Dermis microvascular lymphatic vessel endothelial cell (primary cell): ENCODE measurements around the gene LPP. TPM values are rescaled to one million over a fixed set of nuclear protein-coding genes. Genes with fewer than 3 reads are reported as not detected.
A peak's percentile ranks its signal among the peaks of the same experiment; 100 is the strongest.

ENCODE experiments used
- DNase-seq, 2 donors: peaks; one replicate each; pipeline versions ENCODE4 v3.0.0 to v3.0.0-alpha.2; 2010; ENCODE audit warnings: low read depth in 2 of 2
- total RNA-seq: library from RNA; depleted of rRNA; stranded (reverse); fragments of >200 nt; gene quantifications from 2 replicates; pipeline ENCODE4 v1.2.1, GENCODE V29; 2014

Gene LPP
- total RNA-seq, 1 donor from 2014 or later, result 23.1 TPM

DNA sequence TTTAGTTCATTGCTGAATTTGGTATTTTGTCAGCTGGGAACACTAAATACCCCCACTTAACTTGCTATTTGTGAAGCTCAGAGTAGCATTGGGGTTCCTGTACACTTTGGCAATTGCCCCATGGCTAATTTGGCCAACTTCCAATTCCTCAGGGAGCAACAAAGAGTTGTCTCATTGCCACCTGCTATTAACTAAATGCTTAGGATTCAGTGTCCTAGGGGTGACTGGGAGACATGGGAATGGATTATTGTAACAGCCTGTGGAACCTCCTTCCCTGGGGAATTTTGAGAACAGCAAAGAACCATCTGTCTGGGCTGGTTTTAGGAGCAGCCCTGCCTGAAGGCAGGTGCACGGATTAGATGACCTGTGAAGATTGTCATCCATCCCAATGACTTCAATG is 580.4 kb downstream of the LPP start:
- peak in 1 of 2 donors; percentile 29 for DNase-seq

DNA sequence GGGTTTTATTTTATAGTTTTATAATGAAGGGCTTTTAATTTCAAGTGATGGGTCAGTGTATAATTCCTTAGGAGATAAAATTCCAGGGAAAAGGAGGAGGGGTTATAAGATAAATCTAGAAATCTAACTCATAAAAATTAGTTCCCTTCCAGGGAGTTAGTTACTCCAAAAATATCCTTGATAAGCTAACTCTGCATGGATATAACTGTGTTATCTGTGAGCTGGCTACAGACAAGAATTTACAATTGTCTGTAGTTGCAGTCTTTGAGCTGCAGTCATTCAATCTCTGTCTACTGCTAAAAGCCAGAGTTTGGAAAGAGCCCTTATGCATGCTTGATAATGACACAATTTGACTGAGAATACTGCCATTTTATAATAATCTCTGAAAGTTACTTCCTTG is 585.6 kb downstream of the LPP start:
- no peak for DNase-seq

DNA sequence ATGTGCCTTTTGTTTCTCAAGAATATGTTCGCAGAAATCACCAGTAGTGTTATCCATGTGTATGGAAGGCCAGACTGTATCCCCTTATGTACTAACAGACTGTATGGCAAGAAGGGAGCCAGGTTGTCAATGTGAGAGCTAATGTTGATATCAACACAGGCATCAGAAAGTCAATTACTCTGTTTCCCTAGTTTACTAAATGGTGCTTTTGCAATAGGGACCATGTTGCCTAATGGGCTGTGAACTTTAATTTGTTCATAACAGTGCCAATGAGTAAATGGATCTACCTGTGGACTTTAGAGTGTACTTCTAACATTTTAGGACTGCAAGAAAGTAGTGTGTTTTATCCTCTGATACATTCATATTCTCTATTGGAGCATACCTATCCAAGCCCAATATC is 586.1 kb downstream of the LPP start:
- no peak for DNase-seq

DNA sequence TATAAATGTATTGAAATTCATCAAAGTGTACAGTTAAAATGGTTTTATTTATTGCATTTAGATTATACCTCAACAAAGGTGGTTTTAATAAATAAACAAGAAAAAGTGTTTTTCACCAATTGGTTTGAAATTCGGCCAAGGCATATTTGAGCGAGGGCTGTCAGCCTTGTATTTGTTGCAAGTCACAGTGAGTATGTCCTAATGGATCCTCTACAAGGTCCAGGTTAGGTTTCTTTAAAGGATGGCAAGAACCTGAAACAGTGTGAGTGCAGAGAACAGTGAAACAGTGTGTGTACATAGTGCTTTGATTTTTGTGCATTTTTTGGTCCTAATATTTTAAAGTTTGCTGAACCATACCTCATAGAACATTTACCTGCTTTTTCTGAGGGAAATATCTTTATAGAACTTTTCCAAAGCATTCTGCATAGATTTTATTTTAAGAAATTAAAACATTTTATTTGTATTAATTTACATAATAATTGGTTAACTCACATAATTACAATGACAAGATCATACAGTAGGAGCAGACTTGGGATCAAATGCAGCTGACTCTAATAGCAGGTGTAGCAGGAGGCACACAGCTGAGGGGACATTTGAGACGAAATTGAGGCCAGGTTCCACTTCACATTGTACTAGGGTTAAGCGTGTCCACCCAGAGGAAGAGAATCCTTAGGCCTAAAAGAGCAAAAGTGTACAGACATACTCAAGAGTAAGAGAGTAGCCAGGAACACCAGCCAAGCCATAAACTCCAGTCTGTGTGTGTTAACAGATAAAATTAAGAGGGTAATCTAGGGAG is 589.0 kb downstream of the LPP start:
- DNase-seq, result no peak

DNA sequence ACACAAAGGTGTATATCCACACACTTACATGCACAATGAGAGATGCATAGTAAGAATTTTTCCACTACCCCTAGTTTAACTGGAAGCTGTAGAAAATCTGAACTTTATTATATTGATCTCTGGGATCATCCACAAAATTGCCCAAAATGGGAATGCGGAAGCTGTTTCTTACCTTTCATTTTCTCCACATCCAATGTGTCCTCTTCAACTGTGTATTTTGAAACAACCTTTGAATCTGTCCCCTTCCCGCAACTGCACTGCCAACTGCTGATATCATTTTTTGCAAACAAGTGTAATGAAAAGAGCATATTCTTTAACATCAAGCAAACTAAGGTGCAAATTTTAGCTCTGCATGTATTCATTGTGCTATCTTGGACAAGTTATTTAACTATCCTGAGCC is 590.2 kb downstream of the LPP start:
- DNase-seq, result no peak

DNA sequence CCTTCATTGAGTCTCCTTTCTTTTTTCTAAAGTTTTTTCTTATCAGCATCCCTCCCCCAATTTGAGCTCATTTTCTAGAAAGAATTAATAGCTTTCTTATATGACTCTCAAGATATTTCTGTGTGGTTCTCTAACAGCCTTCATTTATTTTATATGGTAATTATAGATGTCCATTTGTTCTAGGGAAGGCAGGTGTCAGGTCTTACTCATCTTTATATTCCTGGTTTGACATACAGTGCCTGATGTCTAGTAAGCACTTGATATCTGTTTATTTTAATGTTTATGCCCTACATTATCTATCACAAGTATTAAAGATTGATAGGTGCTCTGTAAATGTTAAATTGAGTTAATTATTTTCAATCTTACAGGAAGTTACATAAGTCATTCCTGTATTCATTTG is 591.1 kb downstream of the LPP start:
- DNase-seq, result no peak

DNA sequence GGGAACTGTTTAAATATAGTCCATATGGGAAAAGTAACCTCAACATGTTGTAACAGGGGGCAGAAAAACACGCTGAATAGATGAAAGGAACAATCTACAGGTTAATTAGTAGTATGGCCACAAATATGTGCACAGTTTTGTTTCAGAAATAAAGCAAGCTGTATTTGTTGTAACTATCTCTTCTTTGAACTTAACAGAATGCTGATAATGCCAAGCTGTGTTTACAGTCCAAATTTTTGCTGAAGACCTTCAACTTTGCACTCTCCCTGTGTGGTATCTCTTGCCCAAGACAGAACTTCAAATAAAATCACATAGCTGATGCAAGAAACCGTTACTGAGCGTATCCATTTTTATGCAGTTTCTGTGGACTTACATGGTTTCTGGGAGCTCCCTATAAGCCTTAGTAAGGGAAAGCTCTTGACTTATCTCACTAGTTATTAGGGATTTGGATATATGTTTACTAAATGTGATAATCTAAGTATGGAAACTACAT is 592.4 kb downstream of the LPP start:
- no peak for DNase-seq

DNA sequence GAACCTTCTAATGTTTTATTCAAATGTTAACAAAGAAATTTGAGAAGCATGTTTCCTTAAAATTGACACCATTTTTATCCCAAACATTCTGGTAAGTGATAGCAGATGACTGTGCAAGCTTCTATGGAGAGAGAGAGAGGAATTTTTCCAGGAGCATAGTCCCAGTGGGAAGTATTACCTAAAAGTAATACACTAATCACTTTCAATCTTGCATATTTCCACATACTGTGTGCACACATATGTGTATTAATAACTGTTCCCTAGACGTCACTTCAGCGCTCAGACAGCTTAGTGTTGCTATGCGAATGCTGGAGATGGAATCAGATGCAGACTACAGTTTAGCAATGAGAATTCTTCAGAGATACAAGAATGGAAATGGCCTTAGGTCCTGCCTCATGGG is 593.5 kb downstream of the LPP start:
- DNase-seq, result no peak

DNA sequence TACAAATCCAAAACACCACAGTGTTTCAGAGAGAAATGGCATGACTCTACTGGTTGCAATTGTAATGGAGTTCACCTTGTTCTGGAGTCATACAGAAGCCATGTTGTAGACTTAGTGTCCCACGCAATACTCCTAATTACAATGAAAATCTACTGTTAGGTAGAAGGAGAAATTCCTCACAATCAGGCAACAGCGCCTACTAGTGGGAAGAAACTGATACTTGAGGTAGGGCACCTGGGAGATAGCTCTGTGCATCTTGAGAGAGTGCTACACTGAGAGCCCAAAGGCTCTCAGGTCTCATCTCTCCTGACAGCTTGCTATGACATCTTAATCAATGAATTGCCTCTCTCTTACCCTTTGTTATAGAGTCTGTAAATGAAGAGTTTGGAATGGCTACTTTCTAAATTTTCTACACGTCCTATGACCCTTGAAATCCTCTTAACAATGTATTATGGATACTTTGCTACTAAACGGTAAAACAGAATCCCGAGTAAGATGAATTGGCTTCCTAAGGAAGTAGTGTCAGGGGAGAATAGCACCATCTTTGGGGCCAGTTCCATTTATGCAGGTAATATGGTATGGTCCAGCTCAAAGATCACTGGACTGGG is 595.2 kb downstream of the LPP start:
- DNase-seq, result peak in 1 of 2 donors; percentile 10

DNA sequence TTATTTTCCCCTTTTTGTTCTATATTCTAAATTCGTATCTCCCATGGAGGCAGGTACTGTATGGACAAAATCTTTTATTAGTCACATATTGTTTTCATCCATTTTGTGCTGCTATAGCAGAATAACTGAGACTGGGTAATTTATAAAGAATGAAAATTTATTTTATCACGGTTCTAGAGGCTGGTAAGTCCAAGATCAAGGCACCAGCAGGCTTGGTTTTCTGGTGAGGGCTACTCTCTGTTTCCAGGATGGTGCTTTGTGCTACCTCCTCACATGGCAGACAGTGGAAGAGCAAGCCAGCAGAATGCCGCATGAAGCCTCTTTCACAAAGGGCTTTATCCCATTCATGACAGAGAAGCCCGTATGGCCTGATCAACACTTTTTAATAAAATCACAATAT is 595.9 kb downstream of the LPP start:
- DNase-seq, result no peak

DNA sequence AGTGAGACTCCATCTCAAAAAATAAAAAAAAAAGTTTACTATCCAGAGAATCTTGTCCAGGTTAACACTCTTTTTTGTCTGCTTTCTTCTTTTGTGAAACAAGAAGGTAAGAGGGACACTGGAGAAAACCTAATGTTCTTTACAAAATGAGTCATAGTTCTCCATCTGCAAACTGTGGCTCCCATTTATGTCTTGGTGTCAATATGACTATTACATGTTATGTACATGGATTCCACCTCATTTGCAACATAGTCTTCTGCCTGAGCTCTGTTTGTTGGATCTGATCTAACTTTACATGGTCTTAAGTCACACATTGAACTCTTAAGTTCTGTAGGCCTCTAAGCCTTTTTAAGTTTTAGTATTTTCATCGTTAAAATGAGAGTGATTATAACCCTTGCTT is 596.7 kb downstream of the LPP start:
- DNase-seq, result no peak

DNA sequence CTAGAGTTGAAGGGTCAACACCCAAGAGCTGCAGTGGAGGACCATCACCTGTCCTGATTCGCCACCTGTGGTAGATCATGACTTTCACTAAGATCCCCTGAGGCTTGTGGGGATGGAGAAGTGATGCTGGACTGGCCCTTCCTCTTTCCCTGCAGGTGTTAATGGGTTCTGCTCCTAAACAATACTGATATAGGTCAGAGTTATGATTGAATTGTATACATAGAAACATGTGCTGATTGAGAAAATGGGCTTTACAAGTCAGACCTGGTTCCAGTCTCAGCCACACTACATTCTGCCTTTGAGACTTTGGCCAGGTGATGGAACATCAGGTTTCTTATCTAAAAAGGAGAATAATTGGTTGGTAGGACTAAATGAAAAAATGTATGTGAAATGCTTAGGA is 598.9 kb downstream of the LPP start:
- DNase-seq, result no peak

DNA sequence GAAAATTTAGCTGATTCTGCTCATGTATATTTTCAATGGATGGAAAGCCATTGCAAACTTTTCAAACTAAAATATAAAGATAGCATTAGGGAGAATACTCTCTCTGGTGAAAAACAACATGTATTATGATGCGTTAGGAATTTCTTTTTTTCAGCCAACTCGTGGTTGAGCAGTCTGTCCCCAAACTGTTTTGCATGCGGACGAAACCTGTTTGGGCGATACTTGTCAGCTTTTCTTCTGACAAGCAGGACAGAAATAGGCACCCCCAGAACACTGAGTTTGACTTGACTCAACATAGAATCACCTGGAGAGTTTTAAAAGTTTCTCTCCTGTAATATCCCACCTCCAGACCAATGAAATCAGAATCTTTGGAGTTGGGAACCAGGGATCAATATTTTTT is 600.3 kb downstream of the LPP start:
- no peak for DNase-seq

DNA sequence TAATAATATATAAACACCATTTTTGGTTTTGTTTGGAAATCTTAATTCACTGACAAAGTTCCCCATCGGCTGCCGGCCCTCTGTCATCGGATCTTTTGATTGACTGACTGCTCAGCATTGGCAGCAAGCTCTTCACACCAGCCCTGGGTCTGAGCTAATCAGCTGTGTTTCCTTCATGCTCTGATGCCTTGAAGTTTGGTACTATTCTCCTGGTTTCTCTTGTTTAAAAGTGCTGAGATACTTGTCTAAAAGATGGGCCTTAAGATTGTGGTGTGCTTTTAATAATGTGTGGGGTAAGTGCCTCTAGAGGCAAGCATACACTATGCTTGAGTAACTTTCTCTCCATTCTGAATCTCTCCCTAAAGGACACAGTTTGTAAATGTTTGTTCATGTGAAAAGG is 602.3 kb downstream of the LPP start:
- no peak for DNase-seq

DNA sequence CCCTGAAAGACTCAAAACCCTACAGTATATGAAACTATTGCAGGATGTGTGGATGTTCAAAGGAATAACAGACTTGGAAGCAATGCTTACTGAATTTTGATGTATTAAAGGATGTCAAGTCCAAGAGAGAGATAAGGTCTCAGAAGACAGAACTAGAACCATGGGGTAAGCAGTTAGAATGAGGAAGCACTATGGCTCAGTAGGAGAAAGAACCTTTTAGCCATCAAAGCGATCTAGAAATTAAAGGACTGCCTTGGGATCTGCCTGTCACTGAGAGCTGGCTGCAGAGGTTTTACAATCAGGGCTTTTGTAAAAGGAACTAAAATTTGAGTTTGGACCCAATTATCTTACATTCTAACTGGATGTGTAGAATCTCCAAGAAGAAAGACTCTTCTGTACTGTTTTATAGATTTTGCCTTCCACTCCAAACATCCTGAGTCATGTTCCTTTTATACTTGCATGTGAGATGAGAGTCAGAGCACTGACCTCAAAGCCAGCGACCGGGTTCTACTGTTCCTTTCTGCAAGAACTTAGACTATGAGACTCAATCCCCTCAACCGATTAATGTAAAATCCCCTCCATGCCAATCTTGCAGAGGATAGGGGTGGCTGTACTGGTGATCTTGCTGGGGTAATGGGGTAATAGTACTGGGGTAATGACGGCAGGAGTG is 605.5 kb downstream of the LPP start:
- no peak for DNase-seq

DNA sequence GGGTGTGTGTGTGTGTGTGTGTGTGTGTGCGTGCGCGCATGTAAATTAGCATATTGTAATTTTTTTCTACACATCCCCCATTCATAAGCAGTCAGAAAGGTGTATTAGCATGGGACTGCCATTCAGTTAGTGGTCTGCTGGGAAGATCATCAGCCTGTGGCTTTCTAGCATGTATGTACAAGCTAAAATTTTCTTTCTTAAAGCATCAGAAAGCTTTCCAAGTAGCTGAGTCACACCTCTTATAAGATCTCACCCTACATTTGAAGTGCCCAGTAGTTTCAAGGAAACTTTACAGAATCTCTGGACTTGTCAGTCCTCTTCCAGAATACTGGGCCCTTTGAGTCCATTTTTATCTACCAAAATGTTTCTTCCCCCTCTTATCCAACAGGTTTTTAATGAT is 606.5 kb downstream of the LPP start:
- DNase-seq, result no peak

DNA sequence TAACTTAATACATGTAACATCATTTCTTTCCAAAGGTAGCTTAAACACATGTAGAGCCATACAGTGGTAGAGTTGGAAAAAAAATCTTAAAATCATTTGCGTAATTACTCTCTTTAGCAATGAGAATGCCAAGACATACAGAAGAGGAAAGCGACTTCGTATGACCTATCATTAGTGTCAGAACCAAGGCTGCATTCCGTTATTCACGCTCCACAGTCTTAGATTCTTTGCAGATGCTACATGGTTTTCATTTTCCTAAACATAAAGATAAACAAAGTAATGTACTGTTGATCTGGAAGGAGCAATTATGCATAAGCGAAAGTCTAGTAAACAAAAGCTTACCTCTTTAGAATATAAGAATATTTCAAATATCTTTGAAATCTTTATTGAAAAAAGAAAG is 607.5 kb downstream of the LPP start:
- no peak for DNase-seq

DNA sequence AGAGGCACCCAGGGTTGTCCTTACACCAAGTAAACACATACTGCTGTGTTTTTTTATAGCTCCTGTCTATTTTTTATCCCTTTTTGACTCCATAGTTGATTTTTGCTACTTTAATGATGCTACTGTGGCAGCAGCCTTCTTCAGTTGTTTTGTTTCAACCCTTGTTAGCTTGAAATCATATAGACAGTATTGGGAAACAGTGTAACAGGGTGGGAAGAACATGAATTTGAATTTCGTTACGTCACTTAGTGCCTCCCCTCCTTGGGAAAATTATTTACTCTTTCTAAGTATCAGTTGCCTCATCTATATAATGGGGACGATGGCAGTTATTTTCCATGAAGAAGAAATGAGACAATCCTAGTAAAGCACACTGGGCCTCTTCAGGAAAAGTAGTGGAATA is 608.0 kb downstream of the LPP start:
- no peak for DNase-seq

DNA sequence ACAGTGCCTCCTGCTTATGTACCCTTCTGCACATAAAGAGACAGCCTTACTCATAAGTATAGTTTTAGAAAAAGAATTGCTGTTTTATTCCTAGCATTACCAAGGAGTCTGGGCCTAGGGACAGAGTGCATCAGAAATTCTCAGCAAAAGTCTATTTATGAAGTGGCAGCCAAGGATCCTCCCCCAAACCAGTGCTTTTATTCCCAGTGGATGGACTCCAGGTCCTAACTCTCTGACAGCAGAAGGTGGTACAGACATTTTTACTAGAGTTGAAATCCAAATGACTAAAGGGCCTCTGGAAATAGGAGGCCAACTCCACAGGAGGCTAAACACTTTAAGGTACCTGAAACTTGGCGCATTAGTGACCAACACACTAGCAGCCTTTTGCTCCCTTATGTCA is 610.7 kb downstream of the LPP start:
- no peak for DNase-seq

DNA sequence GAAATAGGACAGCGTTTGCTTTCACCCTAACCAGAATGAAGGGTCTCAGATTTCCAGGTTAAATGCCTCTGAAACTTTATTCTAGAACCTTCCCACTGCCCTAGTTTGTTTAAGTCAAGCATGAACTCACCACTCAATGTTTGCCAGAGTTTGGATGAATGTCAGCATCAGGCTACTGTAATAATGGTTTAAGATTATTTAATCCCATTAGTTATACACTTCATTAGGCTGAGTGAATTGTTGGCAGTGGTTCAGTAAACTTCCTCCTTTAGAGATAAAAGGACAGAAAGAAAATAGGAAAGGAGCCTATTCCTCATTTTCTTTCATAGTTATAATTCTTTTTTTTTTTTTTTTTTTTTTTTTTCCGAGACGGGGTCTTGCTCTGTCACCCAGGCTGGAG is 615.9 kb downstream of the LPP start:
- no peak for DNase-seq

DNA sequence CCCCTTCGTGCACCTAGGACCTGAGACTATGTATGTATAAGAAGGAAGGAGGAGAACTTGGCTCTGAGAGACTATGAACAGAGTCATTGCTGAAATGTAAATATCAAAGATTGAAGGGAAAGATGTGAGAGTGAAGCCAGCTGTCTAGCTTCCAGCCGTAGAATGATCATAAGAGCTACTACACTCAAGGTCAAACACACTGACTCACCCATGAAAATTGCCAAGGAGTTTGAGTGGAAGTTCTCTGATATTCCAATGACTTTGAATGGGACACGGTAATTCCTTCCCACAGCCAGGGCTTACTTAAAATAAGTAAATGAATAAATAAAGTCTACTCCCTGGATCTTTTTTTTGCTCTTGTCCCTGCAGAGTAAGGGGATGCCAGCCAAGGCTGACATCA is 618.9 kb downstream of the LPP start:
- peak in 1 of 2 donors; percentile 68 for DNase-seq

DNA sequence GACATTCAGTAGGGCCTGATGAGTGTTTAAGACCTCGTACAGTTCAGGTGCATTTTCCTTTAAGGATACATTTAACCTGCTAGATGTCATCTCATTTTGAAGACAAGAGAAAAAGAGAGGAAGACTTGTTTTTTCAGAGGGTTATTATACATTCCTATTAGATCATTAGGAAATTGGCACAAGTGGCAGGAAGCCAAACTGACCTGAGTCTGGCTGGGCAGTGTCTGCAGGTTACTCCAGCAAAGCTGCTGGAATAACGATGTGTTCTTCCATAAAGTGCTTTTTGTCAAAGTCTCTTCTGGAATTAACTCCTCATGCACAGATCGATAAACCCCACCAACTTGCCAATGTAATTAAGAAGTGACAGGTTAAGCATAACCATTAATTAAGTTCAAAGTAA is 621.5 kb downstream of the LPP start:
- peak in 1 of 2 donors; percentile 26 for DNase-seq

DNA sequence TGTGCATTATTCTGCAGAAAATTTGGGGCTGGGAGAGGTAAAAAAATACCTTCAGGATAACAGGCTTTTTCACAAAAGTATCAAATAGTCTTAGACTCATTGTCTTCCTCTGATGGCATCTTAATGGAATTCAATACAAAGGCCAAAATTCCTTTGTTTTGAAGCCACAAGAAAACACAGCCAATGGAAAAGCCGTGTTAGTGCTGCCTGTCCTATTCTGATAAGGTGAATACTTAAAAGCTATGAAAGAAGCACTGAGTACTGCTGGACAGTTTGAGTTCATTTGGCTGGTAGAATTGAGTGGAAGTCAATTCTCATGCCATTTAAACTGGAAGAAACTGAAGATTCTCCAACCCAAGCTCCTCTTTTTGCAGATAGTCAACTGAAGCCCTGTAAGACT is 622.5 kb downstream of the LPP start:
- peak in 1 of 2 donors; percentile 68 for DNase-seq
